Prostate gland (tissue), 2 donors: ENCODE measurements around the gene FOSL1. TPM values are rescaled to one million over a fixed set of nuclear protein-coding genes. Genes with fewer than 3 reads are reported as not detected.

Source experiments
- DNase-seq: peaks from one replicate; pipeline ENCODE4 v3.0.0-alpha.2; 2019; ENCODE audit warnings: low spot score
- H3K27ac ChIP-seq, 2 donors: fragments of 200-600 bp; sonication (generic); 2 replicates each; pipeline ENCODE4 v1.5.1; 2017 to 2019
- H3K27me3 ChIP-seq: fragments of 200-600 bp; sonication (generic); replicated peaks from 2 replicates; pipeline ENCODE4 v1.5.1; 2019; ENCODE audit not compliant: insufficient read depth
- H3K36me3 ChIP-seq, 2 donors: fragments of 200-600 bp; sonication (generic); 1 replicate in 1 of 2; 2 replicates in 1 of 2; pipeline versions ENCODE4 v1.5.1 to v1.8.1; 2017 to 2019
- H3K4me1 ChIP-seq: fragments of 200-600 bp; sonication (generic); replicated peaks from 2 replicates; pipeline ENCODE4 v1.5.1; 2019
- H3K4me3 ChIP-seq, 2 donors: fragments of 200-600 bp; sonication (generic); 2 replicates each; pipeline ENCODE4 v1.5.1; 2017 to 2019
- H3K9me3 ChIP-seq: fragments of 200-600 bp; sonication (generic); 2 replicates; pipeline ENCODE4 v1.5.1; 2017
- CTCF ChIP-seq, 4 experiments: fragments of 200-600 bp in 2 of 4; fragments of 450-650 bp in 2 of 4; sonication (generic) in 2 of 4; IDR thresholded peaks; 1 replicate in 3 of 4; 2 replicates in 1 of 4; pipeline ENCODE4 v1.5.1; 2016 to 2019; ENCODE audit warnings: antibody characterized with exemption in 4 of 4, mild to moderate bottlenecking in 2 of 4, moderate library complexity in 2 of 4
- POLR2A ChIP-seq: fragments of 450-650 bp; IDR thresholded peaks from one replicate; pipeline ENCODE4 v1.6.1; 2016; ENCODE audit warnings: antibody characterized with exemption, mild to moderate bottlenecking
- POLR2AphosphoS5 ChIP-seq: sonication (generic); formaldehyde crosslinking; IDR thresholded peaks from one replicate; pipeline ENCODE4 v1.6.1; 2017; ENCODE audit warnings: antibody characterized with exemption
- WGBS: methylation state at CpG from one replicate; pipeline ENCODE4 v1.1.5; 2018; 5-methylcytosine and 5-hydroxymethylcytosine counted together
- intact Hi-C: fragments of 100-400 bp; cut with DNase I; formaldehyde crosslinking; loops from one replicate; pipeline ENCODE4 v1.14.2; 2022
- total RNA-seq, 2 donors: library from RNA; depleted of rRNA; stranded (reverse); fragments of >200 nt; gene quantifications; one replicate each; pipeline ENCODE4 v1.1.0, GENCODE V29; 2016

The FOSL1 gene
- total RNA-seq, 2 donors from 2014 or later = 2.6 to 3.4 TPM

- Histone ChIP-seq H3K27me3 (no peaks in the 10 kb centered on the region), H3K36me3 (no peaks in the 10 kb centered on the region), H3K9me3 (no peaks in the 10 kb centered on the region), H3K27ac (no peak overlapping the region), H3K4me3 (peak overlapping the region in 1 of 2 donors; percentile 98), H3K4me1 (peaks cover 24% of the 10 kb centered on the region)
- TF ChIP-seq CTCF (IDR thresholded peaks at IDR 0.05) = no peak
- TF ChIP-seq POLR2A = no peak
- TF ChIP-seq POLR2AphosphoS5 = no peak
- intact Hi-C loops = no loop called here
- DNase-seq = no peak
- 84% methylated on average over 12 of the region's 12 CpGs for WGBS
These were observed 20.9 kb upstream of the FOSL1 start for GRCh38 chr11:65921033-65921555.

- Histone ChIP-seq H3K4me3 (peak overlapping the region; percentile 92 to 98), H3K9me3 (no peaks in the 10 kb centered on the region), H3K27ac (peak overlapping the region in 1 of 2 donors; percentile 74), H3K27me3 (no peaks in the 10 kb centered on the region), H3K4me1 (peaks cover 24% of the 10 kb centered on the region), H3K36me3 (no peaks in the 10 kb centered on the region)
- no peak for DNase-seq
- intact Hi-C loops = no loop called here
- 46% methylated on average over 15 of the region's 15 CpGs for WGBS
- no peak for TF ChIP-seq CTCF (IDR thresholded peaks at IDR 0.05)
- TF ChIP-seq POLR2AphosphoS5 = no peak
- TF ChIP-seq POLR2A = no peak
These were observed 20.2 kb upstream of the FOSL1 start for GRCh38 chr11:65920372-65920802.

GRCh38 chr11:65919573-65920371, 19.6 kb upstream of the FOSL1 start:
- intact Hi-C loops = loop anchor here (1.0 to 10.0 kb wide), 3 partner anchors 43 to 345 kb away; partner anchors contain the start of genes MUS81, RAB1B and SART1
- Histone ChIP-seq H3K27ac (peak overlapping the region; percentile 74 to 92), H3K9me3 (no peaks in the 10 kb centered on the region), H3K36me3 (no peaks in the 10 kb centered on the region), H3K4me1 (peaks cover 27% of the 10 kb centered on the region), H3K4me3 (peak overlapping the region; percentile 92 to 98), H3K27me3 (no peaks in the 10 kb centered on the region)
- WGBS = under 1% methylated on average over 49 of the region's 60 CpGs
- peak in 1 of 4 experiments; percentile 11 for TF ChIP-seq CTCF (IDR thresholded peaks at IDR 0.05)
- TF ChIP-seq POLR2AphosphoS5 = no peak
- TF ChIP-seq POLR2A = no peak
- DNase-seq = no peak

- peak; percentile 99 for DNase-seq
- peak within 1 kb of the TSS; percentile 89 to 92 for H3K27ac ChIP-seq
- no peaks in the 10 kb centered on the region for H3K9me3 ChIP-seq
- H3K27me3 ChIP-seq = no peaks in the 10 kb centered on the region
- WGBS = under 1% methylated on average over 38 of the region's 59 CpGs
- intact Hi-C loops = loop anchor here (1.0 to 10.0 kb wide), 3 partner anchors 43 to 346 kb away; partner anchors contain the start of genes MUS81, RAB1B and SART1
- TF ChIP-seq POLR2A = peak; percentile 71
- TF ChIP-seq POLR2AphosphoS5 = peak; percentile 86
- TF ChIP-seq CTCF (IDR thresholded peaks at IDR 0.05) = peak in 3 of 4 experiments; percentile 12 to 27 (median 12)
- H3K4me1 ChIP-seq = peaks cover 27% of the 10 kb centered on the region
- no peaks in the 10 kb centered on the region for H3K36me3 ChIP-seq
- peak within 1 kb of the TSS; percentile 92 to 98 for H3K4me3 ChIP-seq
These were observed 19.0 kb upstream of the FOSL1 start, which contains the start of gene DRAP1 for GRCh38 chr11:65919141-65919572. Gene DRAP1, plus strand, starts transcription at chr11:65919426. Its CDS starts 76 bp downstream, at chr11:65919502.
